ENCODE data around the gene ZNF219. TPM values are rescaled to one million over a fixed set of nuclear protein-coding genes. Genes with fewer than 3 reads are reported as not detected.
A peak's percentile ranks its signal among the peaks of the same experiment; 100 is the strongest.

ZNF219 gene
- total RNA-seq, 2 donors from 2014 or later, result 13.8 to 20.6 TPM

DNA sequence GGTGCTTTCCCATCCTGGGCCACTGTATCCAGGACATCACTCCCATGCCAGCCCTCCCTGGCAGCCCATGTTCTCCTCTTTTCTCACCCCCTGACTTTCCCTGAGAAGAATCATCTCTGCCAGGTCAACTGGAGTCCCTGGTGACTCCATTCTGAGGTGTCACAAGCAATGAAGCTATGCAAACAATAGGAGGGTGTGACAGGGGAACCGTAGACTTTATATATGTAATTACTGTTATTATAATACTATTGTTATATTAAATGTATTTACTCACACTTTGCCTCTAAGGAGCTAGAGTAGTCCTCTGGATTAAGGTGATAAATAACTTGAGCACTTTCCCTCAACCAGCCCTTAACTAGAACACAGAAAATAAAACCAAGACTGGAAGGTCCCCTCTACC is 9.2 kb downstream of the ZNF219 start:
- no peaks in the 10 kb centered on the region for H3K27me3 Mint-ChIP-seq
- ATAC-seq (no peak), DNase-seq (no peak)
- peaks cover 2% of the 10 kb centered on the region for H3K36me3 Mint-ChIP-seq (ENCODE audit: low read depth)
- peak overlapping the region; percentile 99 for H3K27ac Mint-ChIP-seq
- peaks cover 37% of the 10 kb centered on the region for H3K4me1 Mint-ChIP-seq
- H3K9me3 ChIP-seq (ENCODE audit: control insufficient read depth, low read length, poor library complexity, severe bottlenecking), result no peaks in the 10 kb centered on the region
- no peak overlapping the region for H3K4me3 Mint-ChIP-seq

DNA sequence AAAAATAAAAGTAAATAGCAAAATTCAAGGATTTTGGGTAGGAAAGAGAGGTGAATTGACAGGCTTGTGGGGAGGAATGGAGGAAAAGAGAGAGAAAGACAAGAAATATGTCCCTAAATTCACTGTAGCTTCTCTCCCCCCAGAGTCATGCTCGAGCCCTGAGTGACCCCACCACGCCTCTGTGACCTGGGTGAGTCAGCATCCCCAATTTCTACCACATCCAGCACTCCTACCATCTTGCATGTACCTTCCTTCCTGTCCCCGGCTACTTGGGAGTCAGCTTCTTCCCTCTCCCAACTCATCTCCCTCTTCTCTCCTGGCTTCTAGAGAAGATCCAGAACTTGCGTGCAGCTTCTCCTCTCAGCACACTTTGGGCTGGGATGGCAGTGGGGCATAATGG is 9.8 kb downstream of the ZNF219 start:
- no peaks in the 10 kb centered on the region for H3K9me3 ChIP-seq (ENCODE audit: control insufficient read depth, low read length, poor library complexity, severe bottlenecking)
- Mint-ChIP-seq H3K4me1 (peaks cover 40% of the 10 kb centered on the region), H3K36me3 (ENCODE audit: low read depth) (peaks cover 4% of the 10 kb centered on the region), H3K4me3 (peak overlapping the region; percentile 52), H3K27me3 (no peaks in the 10 kb centered on the region), H3K27ac (peak overlapping the region; percentile 99)
- no peak for ATAC-seq
- DNase-seq, result no peak

DNA sequence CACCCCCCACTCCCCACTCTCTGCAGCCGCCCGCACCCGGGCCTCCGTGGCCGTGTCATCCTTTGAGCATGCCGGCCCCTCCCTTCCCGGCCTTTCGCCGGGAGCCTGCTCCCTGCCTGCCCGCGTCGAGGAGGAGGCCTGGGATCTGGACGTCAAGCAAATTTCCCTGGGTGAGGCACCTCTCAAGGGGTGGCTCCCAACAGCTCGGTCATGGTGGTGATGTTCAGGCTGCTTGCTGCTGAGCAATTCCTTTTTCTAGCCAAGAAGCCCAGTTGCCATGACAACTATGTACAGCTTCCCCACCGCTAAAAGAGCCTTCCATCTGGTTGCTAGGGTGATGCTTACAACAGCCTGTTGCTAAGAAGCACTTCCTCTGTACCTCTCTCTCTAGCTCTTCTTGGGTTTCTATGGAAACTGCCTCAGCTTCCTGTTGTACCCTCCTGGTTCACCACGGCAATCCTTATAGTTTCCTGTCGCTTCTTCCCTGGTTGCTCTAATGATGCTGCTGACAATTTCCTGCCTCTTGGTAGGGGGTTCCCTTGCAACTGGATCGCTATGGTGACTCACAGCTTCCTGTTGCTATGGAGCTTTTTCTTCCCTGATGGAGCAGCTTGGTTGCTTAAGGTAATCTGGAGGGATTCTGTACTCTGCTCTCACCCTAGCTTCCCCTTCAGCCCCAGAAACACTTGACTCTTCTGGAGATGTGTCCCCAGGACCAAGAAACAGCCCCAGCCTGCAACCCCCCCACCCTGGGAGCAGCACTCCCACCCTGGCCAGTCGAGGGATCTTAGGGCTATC is 11.0 kb downstream of the ZNF219 start:
- peak; percentile 86 for ATAC-seq
- Mint-ChIP-seq H3K36me3 (ENCODE audit: low read depth) (peaks cover 3% of the 10 kb centered on the region), H3K27ac (peak overlapping the region; percentile 99), H3K4me1 (peaks cover 36% of the 10 kb centered on the region), H3K4me3 (peak overlapping the region; percentile 66), H3K27me3 (no peaks in the 10 kb centered on the region)
- H3K9me3 ChIP-seq (ENCODE audit: control insufficient read depth, low read length, poor library complexity, severe bottlenecking), result no peaks in the 10 kb centered on the region
- DNase-seq, result peak; percentile 61 to 75 (median 68)

DNA sequence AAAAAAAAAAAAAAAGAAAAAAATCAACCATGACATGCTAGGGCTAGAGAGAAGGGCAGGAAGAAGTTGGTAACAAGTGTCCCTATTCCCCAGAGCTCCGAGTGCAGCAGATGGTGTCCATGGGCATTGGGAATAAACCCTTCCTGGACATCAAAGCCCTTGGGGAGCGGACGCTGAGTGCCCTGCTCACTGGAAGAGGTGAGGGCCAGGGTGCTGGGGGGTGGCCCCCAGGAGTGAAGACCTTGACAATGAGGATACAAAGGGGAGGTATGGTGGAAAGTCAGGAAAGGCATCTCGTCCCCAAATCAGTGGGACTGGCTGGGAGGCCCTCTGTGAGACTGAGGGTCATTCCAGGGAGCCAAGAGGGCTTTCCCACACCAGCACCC is 11.6 kb downstream of the ZNF219 start:
- H3K4me3 Mint-ChIP-seq, result no peak overlapping the region
- peak overlapping the region; percentile 99 for H3K27ac Mint-ChIP-seq
- no peaks in the 10 kb centered on the region for H3K9me3 ChIP-seq (ENCODE audit: control insufficient read depth, low read length, poor library complexity, severe bottlenecking)
- peaks cover 36% of the 10 kb centered on the region for H3K4me1 Mint-ChIP-seq
- H3K27me3 Mint-ChIP-seq, result no peaks in the 10 kb centered on the region
- ATAC-seq (no peak), DNase-seq (no peak)
- peaks cover 2% of the 10 kb centered on the region for H3K36me3 Mint-ChIP-seq (ENCODE audit: low read depth)

DNA sequence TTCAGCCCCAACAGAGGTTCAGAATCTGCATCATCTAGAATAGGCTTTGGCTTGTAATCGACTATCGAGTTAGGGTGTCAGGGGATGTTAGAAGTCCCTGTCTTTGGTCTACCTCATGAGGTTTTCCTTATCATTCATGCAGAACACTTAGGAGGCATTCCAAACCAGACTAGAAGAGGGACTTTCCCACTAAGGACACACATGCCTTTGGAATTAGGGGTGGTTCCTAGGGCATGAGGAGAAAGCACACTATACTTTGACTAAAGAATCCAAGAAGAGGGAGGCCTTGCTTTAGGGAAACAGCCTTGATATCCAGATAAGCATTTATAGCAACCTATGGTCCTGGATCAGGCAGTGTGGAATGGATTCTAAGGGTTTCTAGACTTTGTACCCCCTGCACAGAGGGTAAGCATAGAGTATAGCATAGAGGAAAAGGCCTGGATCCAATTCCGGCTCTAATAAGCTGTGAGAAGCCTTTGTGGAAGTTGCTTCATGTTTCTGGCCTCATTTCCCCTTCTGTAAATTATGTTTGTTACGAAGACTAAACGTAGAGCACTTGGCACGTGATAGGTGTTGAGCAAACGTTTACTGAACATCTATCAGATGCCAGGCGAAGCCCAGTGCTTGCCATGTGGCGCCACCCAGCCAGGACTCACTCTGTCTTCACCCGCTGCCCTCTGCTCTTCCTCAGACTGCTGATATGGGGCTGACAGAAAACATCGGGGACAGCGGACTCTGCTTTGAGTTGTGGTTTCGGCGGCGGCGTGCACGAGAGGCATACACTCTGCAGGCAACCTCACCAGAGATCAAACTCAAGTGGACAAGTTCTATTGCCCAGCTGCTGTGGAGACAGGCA is 13.2 kb downstream of the ZNF219 start:
- Mint-ChIP-seq H3K4me3 (no peak overlapping the region), H3K27me3 (no peaks in the 10 kb centered on the region), H3K4me1 (peaks cover 36% of the 10 kb centered on the region), H3K36me3 (ENCODE audit: low read depth) (peaks cover 3% of the 10 kb centered on the region), H3K27ac (peak overlapping the region; percentile 99)
- no peaks in the 10 kb centered on the region for H3K9me3 ChIP-seq (ENCODE audit: control insufficient read depth, low read length, poor library complexity, severe bottlenecking)
- no peak for ATAC-seq
- no peak for DNase-seq

DNA sequence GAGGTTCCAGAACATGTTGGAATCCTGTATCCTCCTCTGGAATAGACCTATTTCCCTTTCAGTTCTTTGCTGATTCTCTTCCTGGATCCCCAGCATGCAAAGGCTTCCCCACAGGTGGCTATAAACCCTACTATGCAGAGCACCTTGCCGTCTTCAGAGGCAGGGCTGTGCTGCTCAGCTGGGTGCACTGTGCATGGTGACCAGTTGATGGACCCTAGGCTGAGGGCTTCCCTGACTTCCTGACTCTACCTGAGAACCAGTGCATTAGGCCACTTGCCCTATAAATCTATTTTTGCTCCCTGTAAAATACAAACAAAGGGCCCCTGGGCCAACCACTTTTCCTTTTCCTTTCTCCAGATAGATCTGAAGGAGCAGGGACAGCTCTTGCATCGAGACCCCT is 14.1 kb downstream of the ZNF219 start:
- peaks cover 36% of the 10 kb centered on the region for H3K4me1 Mint-ChIP-seq
- no peaks in the 10 kb centered on the region for H3K9me3 ChIP-seq (ENCODE audit: control insufficient read depth, low read length, poor library complexity, severe bottlenecking)
- no peak for DNase-seq
- no peak for ATAC-seq
- H3K4me3 Mint-ChIP-seq, result no peak overlapping the region
- no peaks in the 10 kb centered on the region for H3K27me3 Mint-ChIP-seq
- peaks cover 4% of the 10 kb centered on the region for H3K36me3 Mint-ChIP-seq (ENCODE audit: low read depth)
- peak overlapping the region; percentile 99 for H3K27ac Mint-ChIP-seq

DNA sequence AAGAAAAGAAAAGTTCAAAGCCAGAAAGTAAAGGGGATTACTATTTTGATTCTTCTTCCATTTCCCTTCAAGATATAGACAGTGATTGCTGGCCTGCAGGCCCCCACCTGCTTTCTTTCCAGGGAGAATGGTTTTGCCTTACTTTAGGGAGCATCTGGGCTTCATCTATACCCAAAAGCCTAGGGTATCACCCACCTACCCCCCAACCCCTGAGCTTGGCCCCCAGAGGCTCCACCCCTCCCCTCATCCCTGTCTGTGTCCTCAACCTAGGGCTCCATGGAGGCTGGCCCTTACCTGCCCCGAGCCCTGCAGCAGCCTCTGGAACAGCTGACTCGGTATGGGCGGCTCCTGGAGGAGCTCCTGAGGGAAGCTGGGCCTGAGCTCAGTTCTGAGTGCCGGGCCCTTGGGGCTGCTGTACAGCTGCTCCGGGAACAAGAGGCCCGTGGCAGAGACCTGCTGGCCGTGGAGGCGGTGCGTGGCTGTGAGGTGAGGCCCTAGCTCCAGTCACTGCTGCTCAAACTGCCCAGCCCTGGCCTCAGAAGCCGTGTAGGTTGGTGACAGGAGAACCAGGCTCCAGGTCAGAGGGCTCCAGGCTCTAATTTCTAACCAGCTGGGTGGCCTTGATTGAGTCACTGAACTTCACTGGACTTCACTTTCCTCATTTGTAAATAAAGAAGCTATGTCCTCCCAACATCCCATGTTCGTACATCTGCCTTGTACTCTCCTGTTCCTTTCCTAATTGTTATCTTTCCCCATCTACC is 14.7 kb downstream of the ZNF219 start:
- ATAC-seq (no peak), DNase-seq (no peak)
- Mint-ChIP-seq H3K27me3 (no peaks in the 10 kb centered on the region), H3K36me3 (ENCODE audit: low read depth) (peaks cover 4% of the 10 kb centered on the region), H3K4me3 (no peak overlapping the region), H3K27ac (peak overlapping the region; percentile 99), H3K4me1 (peaks cover 31% of the 10 kb centered on the region)
- H3K9me3 ChIP-seq (ENCODE audit: control insufficient read depth, low read length, poor library complexity, severe bottlenecking), result no peaks in the 10 kb centered on the region

DNA sequence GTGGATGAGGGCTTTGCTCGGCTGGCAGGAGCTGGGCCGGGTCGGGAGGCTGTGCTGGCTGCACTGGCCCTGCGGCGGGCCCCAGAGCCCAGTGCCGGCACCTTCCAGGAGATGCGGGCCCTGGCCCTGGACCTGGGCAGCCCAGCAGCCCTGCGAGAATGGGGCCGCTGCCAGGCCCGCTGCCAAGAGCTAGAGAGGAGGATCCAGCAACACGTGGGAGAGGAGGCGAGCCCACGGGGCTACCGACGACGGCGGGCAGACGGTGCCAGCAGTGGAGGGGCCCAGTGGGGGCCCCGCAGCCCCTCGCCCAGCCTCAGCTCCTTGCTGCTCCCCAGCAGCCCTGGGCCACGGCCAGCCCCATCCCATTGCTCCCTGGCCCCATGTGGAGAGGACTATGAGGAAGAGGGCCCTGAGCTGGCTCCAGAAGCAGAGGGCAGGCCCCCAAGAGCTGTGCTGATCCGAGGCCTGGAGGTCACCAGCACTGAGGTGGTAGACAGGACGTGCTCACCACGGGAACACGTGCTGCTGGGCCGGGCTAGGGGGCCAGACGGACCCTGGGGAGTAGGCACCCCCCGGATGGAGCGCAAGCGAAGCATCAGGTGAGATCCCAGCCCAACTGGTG is 16.8 kb downstream of the ZNF219 start:
- Mint-ChIP-seq H3K27ac (peak overlapping the region; percentile 34), H3K4me3 (no peak overlapping the region), H3K36me3 (ENCODE audit: low read depth) (peaks cover 4% of the 10 kb centered on the region), H3K27me3 (peaks cover under 1% of the 10 kb centered on the region), H3K4me1 (peaks cover 19% of the 10 kb centered on the region)
- DNase-seq (no peak), ATAC-seq (no peak)
- no peaks in the 10 kb centered on the region for H3K9me3 ChIP-seq (ENCODE audit: control insufficient read depth, low read length, poor library complexity, severe bottlenecking)

DNA sequence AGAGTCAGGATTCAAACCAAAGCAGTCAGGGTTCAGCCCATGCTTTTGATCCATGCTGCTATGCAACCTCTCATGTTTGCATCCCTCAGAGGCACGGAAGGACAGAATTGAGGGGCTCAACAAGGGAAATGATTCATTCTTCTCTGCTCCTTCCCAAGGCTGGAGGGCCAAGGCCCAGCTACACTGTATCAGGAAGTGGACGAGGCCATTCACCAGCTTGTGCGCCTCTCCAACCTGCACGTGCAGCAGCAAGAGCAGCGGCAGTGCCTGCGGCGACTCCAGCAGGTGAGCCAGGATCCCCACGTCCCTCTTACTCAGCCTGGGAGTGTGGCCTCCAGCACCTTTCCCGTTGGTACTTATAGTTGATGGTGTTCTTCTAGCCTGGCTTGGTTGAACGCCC is 19.7 kb downstream of the ZNF219 start:
- H3K36me3 Mint-ChIP-seq (ENCODE audit: low read depth), result peaks cover 7% of the 10 kb centered on the region
- H3K27me3 Mint-ChIP-seq, result peaks cover 8% of the 10 kb centered on the region
- H3K9me3 ChIP-seq (ENCODE audit: control insufficient read depth, low read length, poor library complexity, severe bottlenecking), result no peaks in the 10 kb centered on the region
- H3K4me3 Mint-ChIP-seq, result no peak overlapping the region
- peaks cover 9% of the 10 kb centered on the region for H3K4me1 Mint-ChIP-seq
- ATAC-seq (no peak), DNase-seq (no peak)
- H3K27ac Mint-ChIP-seq, result no peak overlapping the region

DNA sequence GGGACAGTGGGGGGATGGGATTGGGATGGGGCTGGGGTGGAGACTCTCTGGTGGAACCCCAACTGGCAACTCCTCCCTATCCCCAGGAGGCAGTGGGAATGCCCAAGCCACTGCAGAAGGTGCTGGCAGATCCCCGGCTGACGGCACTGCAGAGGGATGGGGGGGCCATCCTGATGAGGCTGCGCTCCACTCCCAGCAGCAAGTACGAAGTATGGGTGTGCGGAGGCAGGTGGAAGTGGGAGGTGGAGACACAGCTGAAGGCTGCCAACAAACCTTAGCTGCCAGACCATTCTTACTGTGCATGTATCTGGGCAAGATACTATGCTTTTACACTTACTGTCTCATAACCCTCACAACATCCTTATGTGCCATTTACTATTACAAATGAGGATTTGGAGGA is 20.2 kb downstream of the ZNF219 start:
- H3K4me1 Mint-ChIP-seq, result peaks cover 9% of the 10 kb centered on the region
- peaks cover 13% of the 10 kb centered on the region for H3K27me3 Mint-ChIP-seq

DNA sequence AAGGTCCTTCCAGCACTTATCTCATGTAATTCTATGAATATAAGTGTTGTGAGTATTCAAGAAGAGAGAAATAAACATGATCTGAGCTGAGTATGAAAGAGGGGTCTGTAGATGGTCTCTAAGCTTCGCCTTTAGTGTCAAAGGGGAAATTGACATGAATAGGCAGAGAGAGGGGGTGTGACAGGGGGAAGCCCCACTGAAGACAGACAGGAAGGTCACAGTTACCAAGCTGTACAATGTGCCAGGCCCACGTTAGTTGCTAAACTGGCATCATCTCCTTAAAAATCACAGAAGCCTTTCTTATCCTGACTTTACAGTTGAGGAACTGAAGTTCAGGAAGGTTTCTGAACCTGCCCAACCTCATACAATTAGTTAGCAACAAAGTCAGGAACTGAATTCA is 20.8 kb downstream of the ZNF219 start:
- ATAC-seq, result no peak
- Mint-ChIP-seq H3K4me3 (no peak overlapping the region), H3K36me3 (ENCODE audit: low read depth) (peaks cover 13% of the 10 kb centered on the region), H3K4me1 (peaks cover 7% of the 10 kb centered on the region), H3K27ac (peak overlapping the region; percentile 85), H3K27me3 (peaks cover 19% of the 10 kb centered on the region)
- no peaks in the 10 kb centered on the region for H3K9me3 ChIP-seq (ENCODE audit: control insufficient read depth, low read length, poor library complexity, severe bottlenecking)
- DNase-seq, result no peak

More for the DNA sequence above, 20.2 kb downstream of the ZNF219 start:
- DNase-seq, result no peak
- peaks cover 11% of the 10 kb centered on the region for H3K36me3 Mint-ChIP-seq (ENCODE audit: low read depth)
- no peaks in the 10 kb centered on the region for H3K9me3 ChIP-seq (ENCODE audit: control insufficient read depth, low read length, poor library complexity, severe bottlenecking)
- H3K27ac Mint-ChIP-seq, result no peak overlapping the region
- no peak for ATAC-seq
- H3K4me3 Mint-ChIP-seq, result no peak overlapping the region

DNA sequence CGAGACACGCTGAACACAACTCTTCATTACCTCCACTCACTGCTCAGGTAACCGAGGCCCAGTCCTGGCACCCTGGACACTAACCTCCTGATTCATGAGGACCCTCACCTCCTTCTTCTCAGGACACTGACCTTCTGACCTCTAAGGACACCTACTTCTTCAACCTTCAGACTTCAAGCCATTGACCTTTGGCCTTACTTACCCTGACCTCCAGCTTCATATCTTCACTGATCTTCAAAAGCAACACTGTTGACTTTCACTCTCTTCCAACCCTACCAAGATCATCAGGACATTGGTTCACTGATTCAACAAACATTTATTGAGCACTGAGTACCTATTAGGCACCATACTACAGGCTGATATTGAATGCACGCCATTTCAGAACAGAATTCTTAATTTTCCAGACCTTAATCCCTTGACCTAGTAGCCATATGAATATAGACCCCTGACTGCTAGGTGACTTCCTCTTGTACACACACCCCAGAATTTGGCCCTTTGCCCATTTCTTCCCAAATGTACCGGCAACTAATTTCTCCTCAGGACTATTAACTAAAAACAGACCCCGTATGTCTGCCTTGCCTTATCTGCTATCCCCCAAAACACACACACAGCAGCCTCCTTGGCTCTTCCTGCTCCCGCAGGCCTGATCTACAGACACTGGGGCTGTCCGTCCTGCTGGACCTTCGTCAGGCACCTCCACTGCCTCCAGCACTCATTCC is 22.6 kb downstream of the ZNF219 start:
- Mint-ChIP-seq H3K27ac (peak overlapping the region; percentile 77), H3K27me3 (peaks cover 37% of the 10 kb centered on the region)

More for the DNA sequence above, 22.6 kb downstream of the ZNF219 start:
- Mint-ChIP-seq H3K4me1 (peaks cover 19% of the 10 kb centered on the region), H3K36me3 (ENCODE audit: low read depth) (peaks cover 14% of the 10 kb centered on the region), H3K4me3 (no peak overlapping the region)
- H3K9me3 ChIP-seq (ENCODE audit: control insufficient read depth, low read length, poor library complexity, severe bottlenecking), result no peaks in the 10 kb centered on the region
- ATAC-seq, result no peak
- DNase-seq, result no peak
